Measurements from ENCODE around the gene TPST1. TPM values are rescaled to one million over a fixed set of nuclear protein-coding genes. Genes with fewer than 3 reads are reported as not detected.
"Not testable (repeated sequence)": the region's sequence is repeated elsewhere in the genome, so short reads cannot be mapped to it uniquely, and the experiment has no call there.

TPST1 gene
- total RNA-seq, 1 donor from 2014 or later, result 6.0 TPM

GRCh38 chr7:66400400-66400799, 195.3 kb downstream of the TPST1 start:
- no peak for ATAC-seq
- intact Hi-C loops (cut with micrococcal nuclease), result no loop called here

GRCh38 chr7:66401126-66401525, 196.0 kb downstream of the TPST1 start:
- DNase-seq; intact Hi-C loops (cut with micrococcal nuclease); ATAC-seq: not testable (repeated sequence)

More at GRCh38 chr7:66400400-66400799, 195.3 kb downstream of the TPST1 start:
- no peak for DNase-seq

GRCh38 chr7:66401932-66402331, 196.8 kb downstream of the TPST1 start:
- not testable (repeated sequence) for ATAC-seq

GRCh38 chr7:66403564-66403963, 198.4 kb downstream of the TPST1 start:
- intact Hi-C loops (cut with micrococcal nuclease), result no loop called here
- no peak for ATAC-seq
- no peak for DNase-seq

More at GRCh38 chr7:66401932-66402331, 196.8 kb downstream of the TPST1 start:
- DNase-seq; intact Hi-C loops (cut with micrococcal nuclease): not testable (repeated sequence)

GRCh38 chr7:66409493-66409892, 204.4 kb downstream of the TPST1 start:
- no peak for DNase-seq
- no peak for ATAC-seq
- intact Hi-C loops (cut with micrococcal nuclease), result no loop called here

Other genes with a start within 250 kb of the TPST1 start
- gene GUSB, start 223.1 kb upstream of the TPST1 start, total RNA-seq, result 17.8 TPM
- gene ASL, start 129.5 kb upstream of the TPST1 start, total RNA-seq, result 10.6 TPM
- gene CRCP, start 90.5 kb upstream of the TPST1 start, total RNA-seq, result 22.5 TPM

Data from left ventricle myocardium superior (tissue), 1 donor.